22Rv1 (cell line): Measurements from ENCODE around the gene AKAP6.

Experiments
- ZFX ChIP-seq: fragments of 450-650 bp; IDR thresholded peaks from 2 replicates; pipeline ENCODE4 v1.6.1; 2017; ENCODE audit warnings: antibody characterized with exemption, borderline replicate concordance
- TF ChIP-seq, protein P1 (sequence below): fragments of 450-650 bp; IDR thresholded peaks from 2 replicates; pipeline ENCODE4 v1.5.1; 2017; ENCODE audit warnings: mild to moderate bottlenecking

DNA sequence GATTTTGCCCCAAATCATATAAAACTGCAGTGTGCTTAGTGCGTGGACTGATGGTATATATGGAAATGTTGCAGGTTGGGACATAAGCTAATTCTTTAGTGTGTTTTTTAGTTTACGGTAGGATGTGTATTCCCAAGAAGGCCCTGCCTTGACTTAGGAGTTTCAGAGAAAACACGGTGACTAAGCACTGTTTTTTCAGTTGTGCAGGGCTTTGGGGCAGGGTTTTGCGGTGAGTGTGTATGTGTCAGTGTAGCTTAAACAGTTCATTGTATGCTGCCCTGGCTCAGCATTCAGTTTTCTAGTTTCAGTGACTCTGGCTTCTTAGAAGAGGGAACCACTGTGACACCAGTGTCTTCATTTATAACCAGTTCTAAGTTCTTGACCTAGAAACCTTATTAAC lies 101.2 kb downstream of the AKAP6 start:
- TF ChIP-seq, protein P1, sequence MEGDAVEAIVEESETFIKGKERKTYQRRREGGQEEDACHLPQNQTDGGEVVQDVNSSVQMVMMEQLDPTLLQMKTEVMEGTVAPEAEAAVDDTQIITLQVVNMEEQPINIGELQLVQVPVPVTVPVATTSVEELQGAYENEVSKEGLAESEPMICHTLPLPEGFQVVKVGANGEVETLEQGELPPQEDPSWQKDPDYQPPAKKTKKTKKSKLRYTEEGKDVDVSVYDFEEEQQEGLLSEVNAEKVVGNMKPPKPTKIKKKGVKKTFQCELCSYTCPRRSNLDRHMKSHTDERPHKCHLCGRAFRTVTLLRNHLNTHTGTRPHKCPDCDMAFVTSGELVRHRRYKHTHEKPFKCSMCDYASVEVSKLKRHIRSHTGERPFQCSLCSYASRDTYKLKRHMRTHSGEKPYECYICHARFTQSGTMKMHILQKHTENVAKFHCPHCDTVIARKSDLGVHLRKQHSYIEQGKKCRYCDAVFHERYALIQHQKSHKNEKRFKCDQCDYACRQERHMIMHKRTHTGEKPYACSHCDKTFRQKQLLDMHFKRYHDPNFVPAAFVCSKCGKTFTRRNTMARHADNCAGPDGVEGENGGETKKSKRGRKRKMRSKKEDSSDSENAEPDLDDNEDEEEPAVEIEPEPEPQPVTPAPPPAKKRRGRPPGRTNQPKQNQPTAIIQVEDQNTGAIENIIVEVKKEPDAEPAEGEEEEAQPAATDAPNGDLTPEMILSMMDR, result no peak
- TF ChIP-seq ZFX, result no peak
